Sigmoid colon (tissue), 4 donors: ENCODE data around the gene AGTRAP.

Experiments used
- EP300 ChIP-seq, 4 donors: sonication (generic); formaldehyde crosslinking; IDR thresholded peaks; one replicate each; pipeline ENCODE4 v1.6.1; 2017; ENCODE audit warnings: antibody characterized with exemption in 4 of 4
- POLR2A ChIP-seq, 2 donors: fragments of 450-650 bp; IDR thresholded peaks; one replicate each; pipeline ENCODE4 v1.6.1; 2016; ENCODE audit warnings: antibody characterized with exemption in 2 of 2, mild to moderate bottlenecking in 2 of 2, moderate library complexity in 2 of 2
- POLR2AphosphoS5 ChIP-seq, 4 donors: sonication (generic); formaldehyde crosslinking; IDR thresholded peaks; one replicate each; pipeline ENCODE4 v1.6.1; 2017; ENCODE audit warnings: antibody characterized with exemption in 4 of 4
- TF ChIP-seq, protein P1 (sequence below), 4 experiments: fragments of 450-650 bp in 3 of 4; fragments of 200-600 bp in 1 of 4; IDR thresholded peaks; one replicate each; pipeline ENCODE4 v1.5.1; 2016 to 2019; ENCODE audit warnings: antibody characterized with exemption in 4 of 4, mild to moderate bottlenecking in 3 of 4, moderate library complexity in 2 of 4

DNA sequence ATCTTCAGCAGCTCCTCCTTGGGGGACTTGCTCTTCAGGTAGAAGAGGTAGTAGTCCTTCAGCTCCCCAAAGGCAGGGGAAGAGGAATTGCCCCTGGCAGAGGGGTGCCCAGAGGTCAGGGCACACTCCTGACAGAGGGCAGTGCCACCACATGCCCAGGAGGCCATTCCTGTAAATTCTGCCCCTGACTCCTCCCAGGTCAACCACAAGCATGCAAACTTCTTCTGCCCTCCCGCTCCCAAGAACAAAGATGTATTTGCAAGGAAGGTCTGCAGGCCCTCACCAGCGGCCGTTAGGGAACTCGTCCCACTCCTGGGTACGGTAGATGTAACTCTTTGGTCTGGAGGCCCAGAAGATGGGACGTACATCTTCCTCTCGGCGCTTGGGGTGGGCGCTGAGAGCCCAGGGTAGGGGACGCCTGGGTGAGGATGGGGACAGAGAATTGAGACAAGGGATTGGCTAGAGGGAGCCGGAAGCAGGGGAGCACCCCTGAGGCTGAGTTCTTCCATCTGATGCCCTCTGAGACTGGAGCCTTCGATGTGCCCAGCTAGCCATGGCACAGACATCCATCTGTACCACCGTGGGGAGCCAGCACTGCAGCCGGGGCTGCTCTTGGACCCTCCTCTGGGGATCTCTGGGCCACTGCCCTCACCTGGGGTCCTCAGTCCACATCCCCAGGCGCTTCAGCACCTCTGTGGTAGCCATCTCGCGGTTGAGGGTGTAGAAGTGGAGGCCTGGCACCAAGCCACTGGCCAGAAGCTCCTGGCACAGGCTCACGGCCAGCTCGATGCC, 58.7 kb downstream of the AGTRAP start:
- TF ChIP-seq, protein P1, sequence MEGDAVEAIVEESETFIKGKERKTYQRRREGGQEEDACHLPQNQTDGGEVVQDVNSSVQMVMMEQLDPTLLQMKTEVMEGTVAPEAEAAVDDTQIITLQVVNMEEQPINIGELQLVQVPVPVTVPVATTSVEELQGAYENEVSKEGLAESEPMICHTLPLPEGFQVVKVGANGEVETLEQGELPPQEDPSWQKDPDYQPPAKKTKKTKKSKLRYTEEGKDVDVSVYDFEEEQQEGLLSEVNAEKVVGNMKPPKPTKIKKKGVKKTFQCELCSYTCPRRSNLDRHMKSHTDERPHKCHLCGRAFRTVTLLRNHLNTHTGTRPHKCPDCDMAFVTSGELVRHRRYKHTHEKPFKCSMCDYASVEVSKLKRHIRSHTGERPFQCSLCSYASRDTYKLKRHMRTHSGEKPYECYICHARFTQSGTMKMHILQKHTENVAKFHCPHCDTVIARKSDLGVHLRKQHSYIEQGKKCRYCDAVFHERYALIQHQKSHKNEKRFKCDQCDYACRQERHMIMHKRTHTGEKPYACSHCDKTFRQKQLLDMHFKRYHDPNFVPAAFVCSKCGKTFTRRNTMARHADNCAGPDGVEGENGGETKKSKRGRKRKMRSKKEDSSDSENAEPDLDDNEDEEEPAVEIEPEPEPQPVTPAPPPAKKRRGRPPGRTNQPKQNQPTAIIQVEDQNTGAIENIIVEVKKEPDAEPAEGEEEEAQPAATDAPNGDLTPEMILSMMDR (IDR thresholded peaks at IDR 0.05): no peak
- TF ChIP-seq POLR2A (IDR thresholded peaks at IDR 0.05): no peak
- no peak for TF ChIP-seq POLR2AphosphoS5 (IDR thresholded peaks at IDR 0.05)
- no peak for TF ChIP-seq EP300 (IDR thresholded peaks at IDR 0.05)
